HG03439 (cell line): ENCODE measurements around the gene PCDH12.

ENCODE experiments used
- ATAC-seq: cut with Tn5 transposase; IDR thresholded peaks from one replicate; pipeline ENCODE4 v1.9.1; 2021; ENCODE audit warnings: mild to moderate bottlenecking, moderate library complexity; ENCODE audit not compliant: unreplicated experiment

PCDH12 gene

DNA sequence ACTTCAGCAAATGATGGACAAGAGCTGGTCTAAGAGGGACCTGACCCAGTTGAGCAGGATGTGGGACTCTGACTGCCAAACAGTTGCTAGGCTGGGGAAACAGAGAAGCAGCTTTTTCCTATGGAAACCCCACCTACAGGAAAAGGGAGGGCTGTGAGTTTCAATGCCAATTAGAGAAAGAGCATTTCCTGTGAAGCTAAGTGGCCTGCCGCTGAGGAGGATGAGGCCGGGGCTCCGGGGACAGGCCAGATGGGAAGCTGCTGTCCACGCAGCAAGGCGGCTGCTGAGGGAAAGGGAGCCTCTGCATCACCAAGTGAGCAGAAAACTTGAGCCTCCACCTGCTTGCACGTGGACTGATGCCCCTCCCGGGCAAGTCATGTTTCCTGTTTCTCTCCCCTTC is at the start of gene PCDH12:
Gene PCDH12 (minus strand): TSS at position 90 of the 400 bp plus-strand sequence. CDS start 351 bp downstream, outside the sequence.
- ATAC-seq, result no peak

- ATAC-seq, result no peak
These were observed 49.2 kb upstream of the PCDH12 start for GRCh38 chr5:142007237-142007544.

DNA sequence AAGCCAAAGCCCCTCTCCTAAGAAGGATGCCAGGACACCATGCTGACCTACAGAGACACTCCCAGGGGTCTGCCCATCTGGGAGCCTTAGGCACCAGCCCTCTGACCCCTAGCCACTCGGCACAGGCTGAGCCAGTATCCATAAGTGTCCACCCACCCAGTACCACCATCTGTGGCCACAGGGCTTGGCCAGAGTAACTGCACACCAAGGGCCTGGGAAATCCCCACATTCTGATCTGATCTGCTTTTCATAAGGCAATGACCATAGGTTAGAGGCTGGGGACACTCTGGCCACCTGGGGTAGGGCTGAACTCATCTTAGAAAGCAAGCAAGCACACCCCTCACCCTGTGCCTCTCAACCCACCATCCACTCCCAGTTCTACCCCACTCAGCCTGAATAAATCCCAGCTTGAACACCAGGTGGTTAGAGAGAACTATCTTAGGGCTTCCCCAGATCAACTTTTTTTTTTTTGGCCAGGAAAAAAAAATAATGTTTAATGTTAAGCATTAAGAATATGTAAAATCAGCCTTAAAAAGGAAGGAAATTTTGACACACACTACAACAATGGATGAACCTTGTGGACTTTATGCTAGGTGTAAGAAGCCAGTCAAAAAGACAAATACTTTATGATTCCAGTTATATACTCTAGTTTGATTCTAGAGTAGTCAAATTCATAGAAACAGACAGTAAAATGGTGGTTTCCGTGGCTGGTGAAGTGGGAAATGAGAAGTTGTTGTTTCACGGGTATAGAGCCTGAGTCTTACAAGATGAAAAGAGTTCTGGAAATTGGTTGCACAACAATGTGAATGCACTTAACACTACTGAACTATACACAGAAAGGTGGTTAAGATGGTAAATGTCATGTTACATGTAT is 48.6 kb upstream of the PCDH12 start:
- ATAC-seq, result no peak

DNA sequence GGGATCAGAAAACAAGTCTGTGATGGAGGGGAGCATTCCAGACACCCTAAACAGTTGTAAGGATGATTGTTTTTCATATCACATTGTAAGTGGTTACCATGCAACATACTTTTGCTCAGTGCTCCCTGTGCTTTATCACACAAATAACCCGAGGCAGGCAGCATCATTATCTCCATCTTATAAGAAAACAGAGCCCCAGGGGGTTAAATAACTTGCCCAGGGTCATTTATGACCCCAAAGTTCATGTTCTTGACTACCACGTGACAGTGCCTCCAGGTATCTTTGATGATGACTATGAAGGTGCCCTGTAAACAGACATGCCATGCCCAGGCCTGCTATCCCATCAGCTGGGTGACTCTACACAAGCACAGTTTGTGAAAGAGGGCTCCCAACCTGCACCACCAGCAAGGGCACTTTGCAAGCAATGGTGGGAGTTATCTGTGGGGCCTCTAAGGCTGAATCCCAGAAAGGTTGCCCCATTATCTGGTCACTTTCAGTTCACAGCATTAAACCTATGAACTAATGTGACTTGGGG is 45.3 kb upstream of the PCDH12 start:
- ATAC-seq, result no peak

- no peak for ATAC-seq
These were observed 42.9 kb upstream of the PCDH12 start for GRCh38 chr5:142000704-142001484.

DNA sequence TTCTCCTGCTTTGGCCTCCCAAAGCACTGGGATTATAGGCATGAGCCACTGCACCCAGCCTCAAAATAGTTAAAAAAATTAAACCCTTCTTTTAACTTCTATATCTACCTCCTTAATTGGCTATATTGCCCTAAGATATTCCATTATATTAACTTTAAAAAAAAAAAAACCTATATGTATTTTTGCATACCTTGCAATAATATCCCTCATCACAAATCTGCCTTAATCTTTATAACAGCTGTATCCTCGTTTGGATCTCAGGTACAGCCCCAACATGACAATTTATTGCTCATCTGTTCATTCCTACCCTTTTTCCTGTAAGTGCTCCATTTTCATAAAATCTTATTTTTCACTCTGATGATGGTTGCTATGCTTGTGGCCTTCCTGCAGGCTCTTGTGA is 42.2 kb upstream of the PCDH12 start:
- no peak for ATAC-seq

- no peak for ATAC-seq
These were observed 39.5 kb upstream of the PCDH12 start for GRCh38 chr5:141997358-141997960.

GRCh38 chr5:141995656-141996055 is 37.7 kb upstream of the PCDH12 start:
- no peak for ATAC-seq

GRCh38 chr5:141994511-141995136 is 36.6 kb upstream of the PCDH12 start:
- no peak for ATAC-seq

- ATAC-seq, result no peak
These were observed 34.5 kb upstream of the PCDH12 start for GRCh38 chr5:141992349-141992963.

- ATAC-seq, result no peak
These were observed 31.7 kb upstream of the PCDH12 start for GRCh38 chr5:141989720-141990119.

DNA sequence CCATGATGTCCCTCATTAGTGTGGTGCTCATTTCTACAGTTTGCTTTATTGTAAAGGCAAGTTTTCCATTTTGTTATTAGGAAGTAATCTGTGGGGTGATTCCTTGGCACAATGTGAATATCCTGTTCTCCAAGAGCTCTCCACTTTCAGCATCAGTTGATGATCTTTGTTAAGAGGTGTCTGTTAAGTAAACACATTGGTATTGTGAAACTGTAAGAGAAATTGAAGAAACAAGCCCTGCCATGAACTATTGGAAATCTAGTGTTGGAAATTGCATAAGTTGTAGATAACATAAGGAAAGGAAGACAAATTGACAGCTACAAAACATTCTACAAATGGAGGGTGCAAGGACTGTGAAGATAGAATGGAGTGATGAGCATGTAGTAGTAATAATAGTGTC is 28.1 kb upstream of the PCDH12 start:
- ATAC-seq, result no peak

GRCh38 chr5:141982626-141983025 is 24.6 kb upstream of the PCDH12 start:
- no peak for ATAC-seq

DNA sequence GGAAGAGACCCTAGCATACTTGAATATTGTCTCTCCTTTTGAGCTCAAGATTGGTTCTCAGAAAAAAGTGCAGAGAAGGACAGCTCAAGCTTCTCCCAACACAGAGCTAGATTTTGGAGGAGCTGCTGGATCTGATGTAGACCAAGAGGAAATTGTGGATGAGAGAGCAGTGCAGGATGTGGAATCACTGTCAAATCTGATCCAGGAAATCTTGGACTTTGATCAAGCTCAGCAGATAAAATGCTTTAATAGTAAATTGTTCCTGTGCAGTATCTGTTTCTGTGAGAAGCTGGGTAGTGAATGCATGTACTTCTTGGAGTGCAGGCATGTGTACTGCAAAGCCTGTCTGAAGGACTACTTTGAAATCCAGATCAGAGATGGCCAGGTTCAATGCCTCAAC is 20.4 kb upstream of the PCDH12 start:
- ATAC-seq, result no peak

DNA sequence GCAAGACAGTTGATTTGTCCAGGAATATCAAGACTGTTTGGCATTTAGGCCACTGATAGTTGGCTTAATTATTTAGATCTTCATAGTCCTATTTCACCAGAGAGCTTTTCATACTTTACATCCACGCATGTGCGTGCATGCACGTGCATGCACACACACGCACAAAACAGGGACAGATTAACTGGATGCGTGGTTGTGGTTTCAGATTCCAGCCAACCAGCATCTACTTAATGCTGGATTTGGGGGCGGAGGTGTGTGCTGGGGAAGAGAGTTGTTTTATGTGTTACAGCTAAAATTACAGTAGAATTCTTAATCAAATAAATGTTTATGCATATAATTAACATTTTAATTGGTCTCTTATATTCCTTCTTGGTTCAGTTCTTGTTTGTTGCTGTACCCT is 18.2 kb upstream of the PCDH12 start:
- no peak for ATAC-seq

DNA sequence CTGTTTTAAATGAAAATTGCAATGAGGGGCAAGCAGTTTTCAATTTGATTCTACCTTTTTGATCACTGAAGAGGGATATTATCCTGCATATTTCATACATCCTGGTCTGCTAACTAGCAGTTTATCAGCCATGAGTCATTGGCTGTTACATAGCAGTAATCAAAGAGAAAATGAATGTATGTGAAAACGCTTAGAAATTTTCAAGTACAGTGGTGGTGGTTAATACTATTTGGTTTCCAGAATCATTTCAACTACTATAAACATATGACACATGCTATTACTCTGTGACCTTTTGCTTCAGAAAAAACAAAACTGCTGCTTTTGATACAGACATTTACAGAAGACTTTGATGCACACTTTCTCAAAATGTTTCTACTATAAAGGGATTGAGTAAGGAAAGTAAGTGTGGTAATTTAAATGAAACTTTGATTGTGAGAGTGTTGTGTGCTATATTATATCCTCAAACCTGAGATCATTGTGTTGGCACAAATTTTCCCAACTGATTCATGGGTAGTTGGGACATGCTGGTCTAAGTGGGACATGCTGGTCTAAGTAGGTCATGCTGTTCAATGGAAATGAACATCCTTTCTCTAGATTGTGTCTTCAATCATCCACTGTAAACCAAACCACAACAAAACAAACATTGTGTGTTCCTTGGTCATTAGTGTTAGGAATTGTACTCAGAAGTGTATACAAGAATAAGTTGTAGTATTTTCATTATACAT is 16.0 kb upstream of the PCDH12 start:
- no peak for ATAC-seq

GRCh38 chr5:141969783-141970771 is 12.1 kb upstream of the PCDH12 start:
- peak; percentile 47 for ATAC-seq

GRCh38 chr5:141968914-141969608 is 11.1 kb upstream of the PCDH12 start, which contains the start of gene RNF14:
Gene RNF14 (plus strand): TSS chr5:141969105. CDS start chr5:141973589, 4,484 bp downstream.
- peak; percentile 92 for ATAC-seq
